Lower lobe of right lung (tissue), 2 donors: ENCODE measurements around the gene TTLL9. TPM values are rescaled to one million over a fixed set of nuclear protein-coding genes. Genes with fewer than 3 reads are reported as not detected.
"Not testable (repeated sequence)": the region's sequence is repeated elsewhere in the genome, so short reads cannot be mapped to it uniquely, and the experiment has no call there.

Experiments used
- ATAC-seq, 2 donors: fragments of 200-7000 bp; cut with Tn5 transposase; one replicate each; pipeline ENCODE4 v1.9.1; 2020 to 2022; ENCODE audit warnings: mild to moderate bottlenecking in 2 of 2, moderate library complexity in 2 of 2
- DNase-seq: peaks from one replicate; pipeline ENCODE4 v3.0.0-alpha.2; 2020
- H3K27ac ChIP-seq: fragments of 200-600 bp; one replicate; pipeline ENCODE4 v1.8.0; 2022
- H3K27me3 ChIP-seq: fragments of 200-600 bp; one replicate; pipeline ENCODE4 v1.8.0; 2022; ENCODE audit warnings: low read depth
- H3K36me3 ChIP-seq: fragments of 200-600 bp; one replicate; pipeline ENCODE4 v1.8.0; 2022; ENCODE audit warnings: mild to moderate bottlenecking
- H3K4me1 ChIP-seq: fragments of 200-600 bp; one replicate; pipeline ENCODE4 v1.8.0; 2022
- H3K4me3 ChIP-seq: fragments of 200-600 bp; one replicate; pipeline ENCODE4 v1.8.0; 2022; ENCODE audit warnings: mild to moderate bottlenecking
- H3K9me3 ChIP-seq: fragments of 200-600 bp; one replicate; pipeline ENCODE4 v1.8.0; 2022
- intact Hi-C: fragments of 100-400 bp; cut with DNase I; formaldehyde crosslinking; loops from one replicate; pipeline ENCODE4 v1.11.0; 2022
- total RNA-seq: library from RNA; stranded (reverse); fragmentation: NEBNext Ultra II Directional; extraction: Animal tissue kit (Norgen Biotek cat#: 25700); gene quantifications from one replicate; pipeline ENCODE4 v1.2.1, GENCODE V29; 2021
- TF ChIP-seq, protein P1 (sequence below): fragments of 200-600 bp; IDR thresholded peaks from one replicate; pipeline ENCODE4 v1.8.0; 2022; ENCODE audit warnings: antibody characterized with exemption, mild to moderate bottlenecking
- donor health status: DM: no; HTN: yes; CAD: no; lungs with severe emphysema.

The TTLL9 gene
- total RNA-seq, 1 donor from 2014 or later: 5.9 TPM

DNA sequence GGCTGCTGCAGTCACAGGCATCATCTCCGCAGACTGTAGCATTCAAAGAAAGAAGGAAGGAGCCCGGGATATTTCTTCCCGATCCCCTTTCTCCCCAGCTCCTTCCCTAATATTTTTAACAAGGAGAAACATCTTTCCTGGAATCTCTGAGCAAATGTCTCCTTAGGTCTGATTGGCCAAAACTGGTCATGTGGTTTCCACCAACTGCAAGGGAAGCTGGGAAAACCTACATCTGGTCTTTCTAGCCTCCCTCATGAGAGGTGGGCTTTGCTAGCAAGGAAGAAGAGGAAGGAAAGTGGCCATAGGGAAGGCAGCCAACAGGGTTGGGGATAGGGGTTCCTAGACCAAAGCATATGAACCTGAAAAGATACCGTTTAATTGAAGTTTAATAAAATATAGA is 46.3 kb downstream of the TTLL9 start:
- Histone ChIP-seq H3K36me3 (no peaks in the 10 kb centered on the region), H3K27ac (no peak overlapping the region), H3K9me3 (no peaks in the 10 kb centered on the region), H3K4me3 (no peak overlapping the region), H3K4me1 (no peaks in the 10 kb centered on the region), H3K27me3 (peaks cover 10% of the 10 kb centered on the region)
- TF ChIP-seq, protein P1, sequence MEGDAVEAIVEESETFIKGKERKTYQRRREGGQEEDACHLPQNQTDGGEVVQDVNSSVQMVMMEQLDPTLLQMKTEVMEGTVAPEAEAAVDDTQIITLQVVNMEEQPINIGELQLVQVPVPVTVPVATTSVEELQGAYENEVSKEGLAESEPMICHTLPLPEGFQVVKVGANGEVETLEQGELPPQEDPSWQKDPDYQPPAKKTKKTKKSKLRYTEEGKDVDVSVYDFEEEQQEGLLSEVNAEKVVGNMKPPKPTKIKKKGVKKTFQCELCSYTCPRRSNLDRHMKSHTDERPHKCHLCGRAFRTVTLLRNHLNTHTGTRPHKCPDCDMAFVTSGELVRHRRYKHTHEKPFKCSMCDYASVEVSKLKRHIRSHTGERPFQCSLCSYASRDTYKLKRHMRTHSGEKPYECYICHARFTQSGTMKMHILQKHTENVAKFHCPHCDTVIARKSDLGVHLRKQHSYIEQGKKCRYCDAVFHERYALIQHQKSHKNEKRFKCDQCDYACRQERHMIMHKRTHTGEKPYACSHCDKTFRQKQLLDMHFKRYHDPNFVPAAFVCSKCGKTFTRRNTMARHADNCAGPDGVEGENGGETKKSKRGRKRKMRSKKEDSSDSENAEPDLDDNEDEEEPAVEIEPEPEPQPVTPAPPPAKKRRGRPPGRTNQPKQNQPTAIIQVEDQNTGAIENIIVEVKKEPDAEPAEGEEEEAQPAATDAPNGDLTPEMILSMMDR: no peak
- DNase-seq (no peak), ATAC-seq (no peak)
- intact Hi-C loops: no loop called here

DNA sequence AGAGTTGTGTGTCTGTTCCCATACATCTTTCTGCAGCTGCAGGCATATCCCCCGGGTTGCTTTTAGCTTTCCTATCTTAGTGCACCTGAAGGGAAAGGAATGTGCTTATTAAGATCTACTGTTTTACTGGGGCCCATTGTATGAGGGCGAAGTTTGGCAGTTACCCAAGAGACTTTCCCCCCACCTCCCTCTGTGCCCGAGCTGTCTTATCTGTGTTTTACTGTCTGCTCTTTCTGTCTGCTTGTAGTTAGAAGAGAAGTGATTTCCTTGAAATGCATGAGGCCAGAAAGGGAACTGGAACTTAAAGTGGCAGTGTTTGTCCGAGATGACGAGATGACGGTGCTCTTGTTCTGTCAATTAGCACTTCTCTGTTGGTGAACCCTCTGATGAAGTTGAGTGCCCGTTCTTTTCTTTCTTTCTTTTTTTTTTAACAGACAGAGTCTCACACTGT is 47.6 kb downstream of the TTLL9 start:
- H3K27me3 ChIP-seq, H3K4me3 ChIP-seq, H3K36me3 ChIP-seq, H3K9me3 ChIP-seq, H3K4me1 ChIP-seq, intact Hi-C loops, H3K27ac ChIP-seq, DNase-seq, ATAC-seq: not testable (repeated sequence)

DNA sequence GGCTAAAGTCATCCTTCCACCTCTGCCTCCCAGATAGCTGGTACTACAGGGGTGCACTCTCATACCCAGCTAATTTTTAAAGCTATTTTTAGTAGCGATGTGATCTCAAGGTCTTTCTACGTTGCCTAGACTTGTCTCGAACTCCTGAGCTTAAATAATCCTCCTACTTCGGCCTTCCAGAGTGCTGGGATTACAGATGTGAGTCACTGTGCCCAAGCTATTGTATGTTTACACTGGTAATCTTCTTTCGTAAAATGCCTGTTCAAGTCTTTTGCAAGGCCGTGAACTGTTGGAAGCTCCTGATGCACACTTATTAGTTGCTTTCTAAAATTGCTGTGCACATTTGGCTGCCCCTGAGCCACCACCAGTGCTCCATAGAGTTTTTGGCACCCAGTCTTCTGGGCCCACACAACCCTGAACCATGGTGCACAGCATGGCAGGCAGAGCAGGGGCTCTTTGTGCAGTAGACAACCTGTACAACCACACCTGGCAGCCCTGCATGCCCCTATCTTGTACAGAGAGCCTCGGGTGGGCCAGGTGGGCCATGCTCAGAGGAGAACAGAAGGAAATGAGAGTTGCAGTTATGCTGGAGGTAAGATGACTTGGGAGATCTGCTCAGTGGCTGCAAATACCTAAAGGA is 48.2 kb downstream of the TTLL9 start:
- H3K4me3 ChIP-seq: no peak overlapping the region
- H3K36me3 ChIP-seq: no peaks in the 10 kb centered on the region
- H3K27me3 ChIP-seq: peaks cover 10% of the 10 kb centered on the region
- TF ChIP-seq, protein P1: no peak
- DNase-seq (no peak), ATAC-seq (no peak)
- no peaks in the 10 kb centered on the region for H3K4me1 ChIP-seq
- intact Hi-C loops: no loop called here
- H3K27ac ChIP-seq: no peak overlapping the region
- H3K9me3 ChIP-seq: no peaks in the 10 kb centered on the region

DNA sequence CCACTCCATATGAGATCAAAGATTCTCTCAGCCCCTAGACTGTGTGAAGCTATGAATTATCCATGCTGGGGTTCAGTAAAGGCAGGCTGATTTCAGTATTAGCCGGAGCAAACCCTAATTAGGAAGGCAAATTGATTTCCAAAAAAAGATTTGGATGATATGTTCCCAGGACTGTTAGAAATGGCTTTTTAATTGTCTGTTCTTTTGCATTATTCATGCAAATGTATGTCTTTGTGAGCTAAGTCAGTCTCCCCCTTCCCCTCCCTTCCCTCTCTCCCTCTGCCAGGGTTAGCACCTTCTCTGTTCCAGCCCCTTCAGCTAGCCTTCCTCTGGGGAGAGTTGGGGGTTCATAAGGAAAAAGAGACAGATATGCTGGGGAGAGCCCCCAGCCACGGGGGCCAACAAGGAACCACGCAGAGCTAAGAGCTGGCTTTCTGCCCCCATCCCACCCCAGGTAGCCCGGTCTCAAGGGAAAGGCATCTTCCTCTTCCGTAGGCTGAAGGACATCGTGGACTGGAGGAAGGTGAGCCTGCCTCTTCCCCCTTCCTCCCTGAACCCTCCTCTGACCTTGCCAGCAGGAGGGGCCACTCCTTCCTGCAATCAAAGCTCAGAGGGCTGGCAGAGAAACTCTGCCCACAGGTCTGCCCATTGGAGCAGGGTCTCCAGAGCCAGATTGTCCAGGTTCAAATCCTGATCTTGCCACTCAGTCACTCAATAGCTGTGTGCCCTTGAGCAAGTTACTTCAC is 49.1 kb downstream of the TTLL9 start:
- ATAC-seq (no peak), DNase-seq (no peak)
- H3K27me3 ChIP-seq: peaks cover 10% of the 10 kb centered on the region
- intact Hi-C loops: no loop called here
- no peak overlapping the region for H3K4me3 ChIP-seq
- no peaks in the 10 kb centered on the region for H3K4me1 ChIP-seq
- no peaks in the 10 kb centered on the region for H3K9me3 ChIP-seq
- H3K27ac ChIP-seq: no peak overlapping the region
- TF ChIP-seq, protein P1: no peak
- no peaks in the 10 kb centered on the region for H3K36me3 ChIP-seq

DNA sequence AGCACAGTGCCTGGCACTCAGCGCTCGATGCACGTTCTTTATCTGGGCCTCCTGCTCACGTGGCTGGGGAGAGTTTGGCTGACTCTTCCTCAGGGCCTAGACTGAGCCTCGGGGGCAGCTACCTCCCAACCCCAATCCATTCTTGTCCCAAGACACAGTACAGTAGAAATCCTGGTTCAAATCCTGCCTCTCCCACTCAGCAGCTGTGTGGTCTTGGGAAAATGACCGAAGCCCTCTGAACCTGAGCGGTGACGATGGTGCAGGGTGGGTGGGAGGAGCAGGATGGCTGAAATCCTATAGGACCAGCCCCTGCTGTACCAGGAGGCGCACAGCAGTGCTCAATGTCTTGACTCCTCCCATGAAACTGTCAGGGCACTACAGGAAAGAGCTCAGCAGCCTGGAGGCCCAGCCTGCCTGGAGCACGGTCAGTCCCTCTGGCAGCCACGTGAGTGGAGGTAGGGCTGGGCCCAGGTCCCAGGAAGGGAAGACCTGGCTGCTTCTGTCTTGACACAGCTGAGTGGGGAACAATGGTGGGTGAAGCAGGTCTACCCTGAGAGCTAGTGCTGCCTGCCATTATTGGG is 49.9 kb downstream of the TTLL9 start:
- H3K27ac ChIP-seq: no peak overlapping the region
- H3K4me1 ChIP-seq: no peaks in the 10 kb centered on the region
- H3K36me3 ChIP-seq: no peaks in the 10 kb centered on the region
- no peak for ATAC-seq
- DNase-seq: no peak
- peaks cover 10% of the 10 kb centered on the region for H3K27me3 ChIP-seq
- no peaks in the 10 kb centered on the region for H3K9me3 ChIP-seq
- intact Hi-C loops: no loop called here
- TF ChIP-seq, protein P1: no peak
- H3K4me3 ChIP-seq: no peak overlapping the region

DNA sequence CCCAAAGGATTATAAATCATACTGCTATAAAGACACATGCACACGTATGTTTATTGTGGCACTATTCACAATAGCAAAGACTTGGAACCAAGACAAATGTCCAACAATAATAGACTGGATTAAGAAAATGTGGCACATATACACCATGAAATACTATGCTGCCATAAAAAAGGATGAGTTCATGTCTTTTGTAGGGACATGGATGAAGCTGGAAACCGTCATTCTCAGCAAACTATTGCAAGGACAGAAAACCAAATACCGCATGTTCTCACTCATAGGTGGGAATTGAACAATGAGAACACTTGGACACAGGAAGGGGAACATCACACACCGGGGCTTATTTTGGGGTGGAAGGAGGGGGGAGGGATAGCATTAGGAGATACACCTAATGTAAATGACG is 51.0 kb downstream of the TTLL9 start:
- DNase-seq, ATAC-seq, H3K9me3 ChIP-seq, H3K27ac ChIP-seq, intact Hi-C loops, H3K4me3 ChIP-seq, H3K27me3 ChIP-seq, H3K4me1 ChIP-seq, H3K36me3 ChIP-seq: not testable (repeated sequence)
